CD4-positive, alpha-beta memory T cell (primary cell): Measurements from ENCODE around the gene HEBP1. TPM values are rescaled to one million over a fixed set of nuclear protein-coding genes. Genes with fewer than 3 reads are reported as not detected.
A peak's percentile ranks its signal among the peaks of the same experiment; 100 is the strongest.

Experiments
- CTCF ChIA-PET: fragments of 350-600 bp; sonication (Branson Sonifier 250); formaldehyde crosslinking; loops from one replicate; lab custom pipeline; 2021; ENCODE audit warnings: inconsistent platforms; ENCODE audit not compliant: partially characterized antibody; lab: Charles Lee
- POLR2A ChIA-PET: fragments of 350-600 bp; sonication (Branson Sonifier 250); formaldehyde crosslinking; loops from one replicate; lab custom pipeline; 2021; ENCODE audit not compliant: partially characterized antibody; lab: Charles Lee
- DNase-seq, 5 donors: peaks; one replicate each; pipeline versions ENCODE4 v3.0.0 to v3.0.0-alpha.2; 2020 to 2022; ENCODE audit warnings: mixed read lengths in 1 of 5
- H3K27ac ChIP-seq: one replicate; pipeline ENCODE4 v1.7.0; 2013; ENCODE audit warnings: low read depth, low read length
- H3K27me3 ChIP-seq: 2 replicates; pipeline ENCODE4 v1.7.0; 2013; ENCODE audit warnings: mild to moderate bottlenecking, low read length, moderate library complexity; ENCODE audit not compliant: insufficient read depth
- H3K36me3 ChIP-seq: 2 replicates; pipeline ENCODE4 v1.7.0; 2013; ENCODE audit warnings: mild to moderate bottlenecking, low read length, moderate library complexity; ENCODE audit not compliant: insufficient read depth
- H3K4me1 ChIP-seq: 2 replicates; pipeline ENCODE4 v1.7.0; 2013; ENCODE audit warnings: mild to moderate bottlenecking, low read length, moderate library complexity; ENCODE audit not compliant: insufficient read depth
- H3K4me3 ChIP-seq, 2 donors: one replicate each; pipeline ENCODE4 v1.7.0; 2013; ENCODE audit warnings: low read length in 2 of 2, mild to moderate bottlenecking in 1 of 2
- H3K9me3 ChIP-seq, 2 donors: one replicate each; pipeline ENCODE4 v1.7.0; 2013; ENCODE audit warnings: low read length in 2 of 2, control low read depth in 1 of 2; ENCODE audit not compliant: control insufficient read depth in 1 of 2
- H3K27ac Mint-ChIP-seq, 7 donors: one replicate each; pipeline ENCODE4 v1.8.0; 2020 to 2021; ENCODE audit warnings: mixed read lengths in 7 of 7, mild to moderate bottlenecking in 6 of 7, inconsistent platforms in 3 of 7, moderate library complexity in 3 of 7
- H3K27me3 Mint-ChIP-seq, 2 donors: one replicate each; pipeline ENCODE4 v1.8.0; 2020 to 2021; ENCODE audit warnings: mixed read lengths in 2 of 2
- H3K36me3 Mint-ChIP-seq, 2 donors: one replicate each; pipeline ENCODE4 v1.8.0; 2020 to 2021; ENCODE audit warnings: mixed read lengths in 2 of 2, inconsistent platforms in 1 of 2, mild to moderate bottlenecking in 1 of 2
- H3K4me1 Mint-ChIP-seq, 4 donors: one replicate each; pipeline ENCODE4 v1.8.0; 2020 to 2021; ENCODE audit warnings: mixed read lengths in 4 of 4, mild to moderate bottlenecking in 1 of 4
- H3K4me3 Mint-ChIP-seq, 8 donors: one replicate each; pipeline ENCODE4 v1.8.0; 2020 to 2021; ENCODE audit warnings: mixed read lengths in 8 of 8, mild to moderate bottlenecking in 7 of 8, moderate library complexity in 6 of 8, inconsistent platforms in 3 of 8
- H3K9me3 Mint-ChIP-seq, 8 donors: one replicate each; pipeline ENCODE4 v1.8.0; 2020 to 2021; ENCODE audit warnings: mixed read lengths in 8 of 8, mild to moderate bottlenecking in 5 of 8, inconsistent platforms in 3 of 8, moderate library complexity in 1 of 8
- intact Hi-C: fragments of 100-400 bp; cut with micrococcal nuclease; formaldehyde crosslinking; loops from one replicate; pipeline ENCODE4 v1.15.1; 2023
- polyA plus RNA-seq, 2 donors: library from polyadenylated mRNA; unstranded; fragments of 300-500 nt; fragmentation: Illumina TruSeq; gene quantifications; one replicate each; pipeline ENCODE4 v1.2.3, GENCODE V29; 2021
- total RNA-seq, 2 experiments: library from RNA; stranded (reverse); gene quantifications; one replicate each; pipeline ENCODE4 v1.2.3, GENCODE V29; 2021

Gene HEBP1
- total and polyA plus RNA-seq, 4 experiments from 2014 or later: 11.3 to 23.0 (median 14.6) TPM

DNA sequence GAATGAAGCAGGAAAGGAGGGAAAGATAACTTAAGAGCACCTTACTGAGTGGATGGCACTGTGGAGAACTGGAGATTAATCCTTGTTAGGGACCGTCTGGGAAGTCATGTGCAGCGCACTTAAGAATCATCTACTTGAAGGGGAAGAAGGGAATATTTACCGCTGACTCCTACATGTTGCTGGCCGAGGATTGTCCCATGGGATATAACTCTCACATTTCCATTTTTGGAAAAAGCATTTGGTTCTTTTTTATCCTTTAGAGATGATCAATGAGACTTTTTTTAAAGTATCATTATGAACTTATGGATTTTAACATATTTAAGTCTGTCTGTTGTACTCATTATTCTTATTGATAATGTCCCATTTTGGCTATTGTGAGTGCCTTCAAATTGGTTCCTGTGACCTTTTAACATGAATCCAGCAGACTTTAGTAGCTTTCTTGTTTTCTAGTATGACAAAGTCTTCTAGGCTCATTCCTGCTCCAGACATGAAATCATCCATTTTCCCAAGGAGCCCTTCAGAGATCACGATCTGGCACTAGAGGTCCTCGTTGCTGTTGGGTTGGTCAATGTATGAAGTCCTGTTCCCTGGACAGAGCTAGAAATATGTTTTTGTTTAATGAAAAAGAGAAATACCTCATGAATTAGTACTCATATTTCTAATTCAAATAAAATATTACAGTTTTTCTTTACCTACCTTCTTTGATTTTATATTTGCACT, 23.9 kb upstream of the HEBP1 start:
- intact Hi-C loops: no loop called here
- Histone ChIP-seq H3K4me3 (no peak overlapping the region), H3K9me3 (no peaks in the 10 kb centered on the region), H3K36me3 (no peaks in the 10 kb centered on the region), H3K27me3 (no peaks in the 10 kb centered on the region), H3K4me1 (no peaks in the 10 kb centered on the region), H3K27ac (no peak overlapping the region)
- Mint-ChIP-seq H3K9me3 (no peaks in the 10 kb centered on the region), H3K27me3 (peaks cover 15 to 18% of the 10 kb centered on the region in 2 donors), H3K27ac (no peak overlapping the region), H3K4me3 (no peak overlapping the region), H3K4me1 (peaks cover 0 to 2% (median 0%) of the 10 kb centered on the region in 4 donors), H3K36me3 (no peaks in the 10 kb centered on the region)
- ChIA-PET POLR2A (no interaction called here), CTCF (interaction anchor here (1.8 kb wide), 1 partner anchor 108 kb away, joined by 5 read pairs; no protein-coding TSS in a partner anchor)
- DNase-seq: no peak

DNA sequence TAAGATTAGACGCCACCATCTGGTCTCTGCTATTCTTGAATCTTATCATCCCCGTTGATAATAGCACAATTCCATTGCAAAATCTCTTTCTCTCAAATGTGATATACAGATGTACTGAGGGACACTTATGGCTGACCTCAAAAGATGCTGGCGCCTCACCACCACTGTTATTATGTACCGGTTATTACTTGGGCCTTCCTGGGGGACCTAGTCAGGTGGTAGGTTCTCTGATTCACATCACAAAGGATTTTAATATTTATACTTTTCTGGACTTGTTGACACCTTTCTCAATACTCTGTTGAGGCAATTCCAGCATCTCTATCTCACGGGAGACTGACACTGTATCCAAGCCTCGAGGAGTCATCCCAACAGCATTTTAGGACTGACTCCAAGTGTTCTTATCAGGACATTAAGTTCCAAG, 22.8 kb upstream of the HEBP1 start:
- H3K27ac Mint-ChIP-seq: no peak overlapping the region
- POLR2A ChIA-PET: no interaction called here
- H3K4me1 Mint-ChIP-seq: peaks cover 0 to 2% (median 0%) of the 10 kb centered on the region in 4 donors

DNA sequence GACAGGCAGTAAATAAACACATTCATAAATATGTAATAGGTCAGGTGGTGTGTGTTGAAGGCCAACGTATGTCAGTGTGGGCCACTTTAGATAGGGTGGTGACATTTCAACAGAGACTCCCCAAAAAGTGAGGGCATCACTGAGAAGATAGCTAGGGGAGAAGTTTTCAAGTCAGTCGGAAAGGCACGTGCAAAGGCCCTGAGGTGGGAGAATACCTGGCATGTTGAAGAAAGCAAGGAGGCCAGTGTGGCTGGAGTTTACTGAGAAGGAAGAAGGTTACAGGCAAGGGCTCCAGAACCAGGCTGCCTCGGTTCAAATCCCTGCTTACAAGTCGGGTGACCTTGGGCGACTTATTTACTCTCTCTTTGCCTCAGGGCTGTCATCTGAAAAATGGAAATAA, 11.0 kb upstream of the HEBP1 start:
- no peaks in the 10 kb centered on the region for H3K9me3 Mint-ChIP-seq
- Histone ChIP-seq H3K4me1 (no peaks in the 10 kb centered on the region), H3K27me3 (no peaks in the 10 kb centered on the region), H3K36me3 (no peaks in the 10 kb centered on the region), H3K9me3 (no peaks in the 10 kb centered on the region), H3K4me3 (no peak overlapping the region), H3K27ac (no peak overlapping the region)
- DNase-seq: no peak
- H3K27me3 Mint-ChIP-seq: peaks cover 11 to 16% of the 10 kb centered on the region in 2 donors
- no peak overlapping the region for H3K4me3 Mint-ChIP-seq
- H3K27ac Mint-ChIP-seq: no peak overlapping the region
- ChIA-PET CTCF (no interaction called here), POLR2A (no interaction called here)
- no peaks in the 10 kb centered on the region for H3K4me1 Mint-ChIP-seq
- intact Hi-C loops: no loop called here
- H3K36me3 Mint-ChIP-seq: no peaks in the 10 kb centered on the region

More for the DNA sequence above, 22.8 kb upstream of the HEBP1 start:
- H3K36me3 Mint-ChIP-seq: no peaks in the 10 kb centered on the region
- H3K9me3 Mint-ChIP-seq: no peaks in the 10 kb centered on the region
- intact Hi-C loops: no loop called here
- peaks cover 17 to 18% of the 10 kb centered on the region in 2 donors for H3K27me3 Mint-ChIP-seq
- Histone ChIP-seq H3K4me1 (no peaks in the 10 kb centered on the region), H3K9me3 (no peaks in the 10 kb centered on the region), H3K4me3 (no peak overlapping the region), H3K27me3 (no peaks in the 10 kb centered on the region), H3K36me3 (no peaks in the 10 kb centered on the region), H3K27ac (no peak overlapping the region)
- CTCF ChIA-PET: no interaction called here
- no peak for DNase-seq
- H3K4me3 Mint-ChIP-seq: no peak overlapping the region

DNA sequence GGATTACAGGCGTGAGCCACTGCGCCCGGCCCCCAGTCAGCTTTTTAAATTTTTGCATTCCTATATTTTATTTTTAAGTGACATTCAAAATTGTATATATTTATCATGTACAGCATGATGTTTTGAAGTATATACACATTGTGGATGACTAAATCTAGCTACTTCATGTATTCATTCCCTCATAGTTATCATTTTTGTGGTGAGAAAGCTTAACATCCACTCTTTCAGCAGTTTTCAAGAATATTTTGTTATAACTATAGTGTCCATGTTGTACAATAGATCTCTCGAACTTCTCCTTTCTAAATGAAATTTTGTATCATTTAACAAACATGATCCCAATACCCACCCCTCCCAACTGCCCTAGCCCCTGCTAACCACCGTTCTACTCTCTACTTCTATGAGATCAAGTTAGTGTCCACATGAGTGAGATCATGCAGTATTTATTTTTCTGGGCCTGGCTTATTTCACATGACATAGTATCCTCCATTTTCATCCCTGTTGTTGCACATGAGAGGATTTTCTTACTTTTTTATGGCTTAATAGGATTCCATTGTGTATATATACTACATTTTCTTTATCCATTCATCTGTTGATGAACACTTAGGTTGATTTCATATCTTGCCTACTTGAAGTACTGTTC, 8.8 kb upstream of the HEBP1 start:
- ChIA-PET CTCF (interaction anchor here (0.6 to 1.0 kb wide), 2 partner anchors 92 to 247 kb away, joined by 3 read pairs; no protein-coding TSS in a partner anchor), POLR2A (no interaction called here)
- H3K36me3 Mint-ChIP-seq: no peaks in the 10 kb centered on the region
- H3K27ac ChIP-seq: no peak overlapping the region
- H3K4me3 ChIP-seq: no peak overlapping the region
- H3K27me3 Mint-ChIP-seq: peaks cover 6 to 8% of the 10 kb centered on the region in 2 donors
- no peaks in the 10 kb centered on the region for H3K9me3 ChIP-seq
- no peaks in the 10 kb centered on the region for H3K4me1 Mint-ChIP-seq
- H3K4me3 Mint-ChIP-seq: no peak overlapping the region
- intact Hi-C loops: loop anchor here (10.0 kb wide), 1 partner anchor 654 kb away; the partner anchor contains the start of genes BORCS5 and MANSC1
- no peaks in the 10 kb centered on the region for H3K27me3 ChIP-seq
- no peaks in the 10 kb centered on the region for H3K4me1 ChIP-seq
- H3K36me3 ChIP-seq: no peaks in the 10 kb centered on the region
- H3K27ac Mint-ChIP-seq: peak overlapping the region in 1 of 7 donors; percentile 25
- no peaks in the 10 kb centered on the region for H3K9me3 Mint-ChIP-seq
- no peak for DNase-seq

DNA sequence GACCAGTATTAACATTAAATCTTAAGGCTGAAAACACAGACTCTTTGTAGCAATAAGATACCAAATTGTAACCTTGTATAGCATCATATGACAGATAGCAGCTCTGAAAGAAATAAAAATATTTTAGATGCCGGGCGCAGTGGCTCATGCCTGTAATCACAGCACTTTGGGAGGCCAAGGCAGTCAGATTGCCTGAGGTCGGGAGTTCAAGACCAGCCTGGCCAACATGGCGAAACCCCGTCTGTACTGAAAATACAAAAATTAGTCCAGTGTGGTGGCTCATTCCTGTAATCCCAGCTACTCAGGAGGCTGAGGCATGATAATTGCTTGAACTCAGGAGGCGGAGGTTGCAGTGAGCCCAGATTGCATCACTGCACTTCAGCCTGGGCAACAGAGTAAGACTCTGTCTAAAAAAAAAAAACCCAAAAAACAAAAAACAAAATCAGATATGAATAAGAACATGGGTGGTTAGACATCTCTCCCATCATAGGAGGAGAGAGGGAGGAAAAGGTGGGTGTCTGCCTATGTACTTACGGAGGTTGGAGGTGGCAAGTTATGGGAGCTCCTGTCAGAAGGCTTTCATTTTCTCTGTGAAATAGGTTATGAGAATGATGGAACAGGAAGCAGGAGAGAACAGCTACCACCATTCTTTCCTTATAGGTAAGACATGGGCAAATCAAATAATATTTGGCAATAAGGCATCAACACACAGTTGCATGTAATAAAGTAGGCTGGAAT, 7.6 kb upstream of the HEBP1 start:
- no peaks in the 10 kb centered on the region for H3K36me3 Mint-ChIP-seq
- Histone ChIP-seq H3K4me1 (no peaks in the 10 kb centered on the region), H3K4me3 (no peak overlapping the region), H3K27ac (no peak overlapping the region), H3K9me3 (no peaks in the 10 kb centered on the region), H3K36me3 (no peaks in the 10 kb centered on the region), H3K27me3 (no peaks in the 10 kb centered on the region)
- no peak for DNase-seq
- no peak overlapping the region for H3K27ac Mint-ChIP-seq
- POLR2A ChIA-PET: no interaction called here
- intact Hi-C loops: loop anchor here (10.0 kb wide), 1 partner anchor 653 kb away; the partner anchor contains the start of genes BORCS5 and MANSC1
- H3K27me3 Mint-ChIP-seq: peaks cover 6 to 7% of the 10 kb centered on the region in 2 donors
- H3K9me3 Mint-ChIP-seq: no peaks in the 10 kb centered on the region
- CTCF ChIA-PET: no interaction called here
- no peak overlapping the region for H3K4me3 Mint-ChIP-seq
- peaks cover 0 to 5% (median 0%) of the 10 kb centered on the region in 4 donors for H3K4me1 Mint-ChIP-seq

DNA sequence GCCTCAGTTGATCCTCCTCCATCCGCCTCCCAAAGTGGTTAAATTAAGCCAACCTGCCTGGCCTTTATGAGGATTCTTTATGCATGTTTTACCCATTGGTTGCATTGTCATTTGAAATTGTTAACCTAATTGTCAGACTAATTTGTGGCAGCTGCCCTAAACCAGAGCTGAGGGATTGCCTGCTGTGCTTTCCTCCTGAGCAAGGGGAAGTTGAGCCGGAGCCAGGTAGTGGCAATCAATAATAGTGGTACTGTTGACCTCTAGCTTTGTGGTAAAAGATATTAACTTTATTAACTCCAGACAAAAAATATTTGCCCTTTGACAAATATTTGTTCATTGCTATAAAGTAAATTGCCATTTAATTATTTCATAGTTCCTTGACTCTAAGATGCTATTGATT, 5.6 kb upstream of the HEBP1 start:
- intact Hi-C loops: loop anchor here (10.0 kb wide), 1 partner anchor 651 kb away; the partner anchor contains the start of genes BORCS5 and MANSC1
- Mint-ChIP-seq H3K4me3 (no peak overlapping the region), H3K9me3 (no peaks in the 10 kb centered on the region), H3K4me1 (peaks cover 6 to 15% (median 9%) of the 10 kb centered on the region in 4 donors), H3K27ac (no peak overlapping the region), H3K27me3 (peaks cover 0 to 2% of the 10 kb centered on the region in 2 donors), H3K36me3 (peaks cover 0 to 3% of the 10 kb centered on the region in 2 donors)
- H3K9me3 ChIP-seq: no peaks in the 10 kb centered on the region
- no peak overlapping the region for H3K27ac ChIP-seq
- ChIA-PET POLR2A (no interaction called here), CTCF (no interaction called here)
- peaks cover 10% of the 10 kb centered on the region for H3K4me1 ChIP-seq
- no peaks in the 10 kb centered on the region for H3K36me3 ChIP-seq
- DNase-seq: no peak
- H3K4me3 ChIP-seq: no peak overlapping the region
- no peaks in the 10 kb centered on the region for H3K27me3 ChIP-seq

DNA sequence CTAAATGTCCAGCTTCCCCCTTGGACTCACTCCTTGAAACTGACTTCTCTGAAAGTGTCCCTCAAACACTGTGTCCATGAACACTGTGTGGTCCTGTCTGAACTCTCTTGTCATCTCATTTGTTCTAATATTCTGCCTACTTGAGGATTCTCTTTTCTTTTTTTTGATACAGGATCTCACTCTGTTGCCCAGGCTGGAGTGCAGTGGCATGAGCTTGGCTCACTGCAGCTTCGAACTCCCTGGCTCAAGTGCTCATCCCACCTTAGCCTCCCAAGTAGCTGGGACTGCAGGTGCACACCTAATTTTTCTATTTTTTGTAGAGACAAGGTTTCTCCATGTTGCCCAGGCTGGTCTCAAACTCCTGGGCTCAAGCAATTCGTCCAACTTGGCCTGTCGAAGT, 4.9 kb upstream of the HEBP1 start:
- Histone ChIP-seq H3K4me3 (no peak overlapping the region), H3K9me3 (no peaks in the 10 kb centered on the region), H3K27ac (no peak overlapping the region), H3K4me1 (peaks cover 10% of the 10 kb centered on the region), H3K27me3 (no peaks in the 10 kb centered on the region), H3K36me3 (no peaks in the 10 kb centered on the region)
- peaks cover 6 to 20% (median 9%) of the 10 kb centered on the region in 4 donors for H3K4me1 Mint-ChIP-seq
- H3K27me3 Mint-ChIP-seq: peaks cover 0 to 2% of the 10 kb centered on the region in 2 donors
- H3K27ac Mint-ChIP-seq: peak overlapping the region in 1 of 7 donors; percentile 51
- intact Hi-C loops: loop anchor here (5.0 to 10.0 kb wide), 4 partner anchors 88 to 650 kb away; partner anchors contain the start of genes APOLD1, BORCS5 and MANSC1
- CTCF ChIA-PET: no interaction called here
- POLR2A ChIA-PET: no interaction called here
- peaks cover 0 to 5% of the 10 kb centered on the region in 2 donors for H3K36me3 Mint-ChIP-seq
- H3K9me3 Mint-ChIP-seq: no peaks in the 10 kb centered on the region
- peak overlapping the region in 1 of 8 donors; percentile 32 for H3K4me3 Mint-ChIP-seq
- no peak for DNase-seq
